ENCODE measurements around the gene SVEP1. TPM values are rescaled to one million over a fixed set of nuclear protein-coding genes. Genes with fewer than 3 reads are reported as not detected.
A peak's percentile ranks its signal among the peaks of the same experiment; 100 is the strongest.

Gene SVEP1
- total RNA-seq (2013), result 0.02 TPM
- polyA plus RNA-seq, result under 1 TPM in 1 of 3 donors, not detected in 2; under 0.01 TPM
- not detected in 2 replicates for polyA minus RNA-seq
- 0.07 to 4.2 (median 0.58) reads per million in 11 experiments for total RNA-seq

DNA sequence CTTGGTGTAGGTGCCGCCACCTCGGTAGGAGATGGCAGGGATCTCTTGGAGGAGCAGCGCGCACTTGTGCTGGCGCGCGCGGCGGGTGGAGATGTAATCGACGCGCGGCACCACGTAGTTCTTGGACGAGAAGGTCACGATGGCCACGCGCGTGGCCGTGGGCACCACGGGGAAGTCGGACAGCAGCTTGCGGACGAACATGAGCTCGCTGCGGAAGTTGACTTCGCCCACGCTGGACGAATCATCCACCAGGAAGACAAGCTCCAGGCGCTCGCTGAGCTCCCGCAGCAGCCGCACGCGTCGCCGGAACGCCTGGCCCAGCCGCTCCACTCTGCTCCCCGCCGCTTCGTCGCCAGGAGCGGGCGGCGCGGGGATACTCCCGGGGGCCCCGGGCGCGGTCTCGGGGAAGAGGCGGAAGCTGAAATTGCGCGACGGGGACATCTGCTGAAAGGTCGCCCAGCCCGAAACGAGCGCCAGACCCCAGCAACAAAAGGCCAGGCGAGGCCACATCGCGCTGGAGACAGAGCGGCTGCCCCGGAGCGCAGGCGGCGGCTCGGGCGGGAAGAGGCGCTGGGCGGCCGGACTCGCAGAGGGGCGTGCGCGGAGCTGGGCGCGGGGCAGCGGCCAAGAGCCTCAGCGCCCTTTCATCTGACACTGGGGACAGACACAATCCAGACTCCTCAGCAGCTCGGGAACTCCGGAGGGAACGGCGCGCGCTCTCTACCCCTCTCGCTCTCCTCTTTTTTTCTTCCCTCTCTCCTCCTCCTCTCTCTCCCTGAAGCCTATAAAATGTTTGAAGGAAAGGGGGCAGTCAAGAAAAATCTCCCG is at the start of gene SVEP1:
TSS of gene SVEP1 (minus strand) at position 708 of the 828 bp plus-strand sequence. CDS start at position 510, 198 bp downstream.
- no peak within 1 kb of the TSS for H3K9ac ChIP-seq (ENCODE audit: insufficient read depth, low read length, poor library complexity, severe bottlenecking)
- H3K27ac ChIP-seq (ENCODE audit: low read depth in 1 of 2, low read length in 2 of 2), result no peak within 1 kb of the TSS
- peaks cover 0 to 17% of the 10 kb centered on the region in 2 donors for H3K9me3 ChIP-seq (replicated peaks in 1 of 2; ENCODE audit: control insufficient read depth in 1 of 2, insufficient read depth in 1 of 2, low read length in 2 of 2)
- peaks cover 57 to 77% (median 62%) of the 10 kb centered on the region in 3 donors for H3K27me3 Mint-ChIP-seq (ENCODE audit: low read depth in 3 of 3)
- H3K9me3 Mint-ChIP-seq, result peaks cover 0 to 6% (median 4%) of the 10 kb centered on the region in 7 donors
- H3K36me3 Mint-ChIP-seq, result peaks cover 0 to 7% of the 10 kb centered on the region in 2 donors
- H3K27ac Mint-ChIP-seq, result peak within 1 kb of the TSS in 2 of 7 donors; percentile 56 to 73
- peak; percentile 23 to 49 (median 46) for DNase-seq
- no peaks in the 10 kb centered on the region for H4K20me1 ChIP-seq (ENCODE audit: insufficient read depth, low read length)
- intact Hi-C loops (cut with micrococcal nuclease), result no loop called here
- peak within 1 kb of the TSS; percentile 71 for H3K4me2 ChIP-seq (replicated peaks; ENCODE audit: extremely low read depth, low read length, poor library complexity, severe bottlenecking)
- no peaks in the 10 kb centered on the region for H3K36me3 ChIP-seq (replicated peaks in 1 of 2; ENCODE audit: control insufficient read depth in 1 of 2, insufficient read depth in 2 of 2, low read length in 2 of 2)
- H3K27me3 ChIP-seq (ENCODE audit: control insufficient read depth in 2 of 2, insufficient read depth in 2 of 2, low read length in 2 of 2), result peaks cover 53 to 73% of the 10 kb centered on the region in 2 donors
- H3K79me2 ChIP-seq (ENCODE audit: insufficient read depth, low read length), result no peaks in the 10 kb centered on the region
- H3K4me3 ChIP-seq (replicated peaks in 1 of 3; ENCODE audit: low read depth in 2 of 3, low read length in 3 of 3), result peak within 1 kb of the TSS; percentile 6 to 62 (median 16)
- peak within 1 kb of the TSS; percentile 65 to 92 for H3K4me3 Mint-ChIP-seq
- peaks cover 12% of the 10 kb centered on the region for H3K4me1 Mint-ChIP-seq
- under 1% methylated on average over 82 of the region's 89 CpGs for WGBS (ENCODE audit: insufficient coverage)
- peaks cover 3 to 12% of the 10 kb centered on the region in 2 donors for H3K4me1 ChIP-seq (ENCODE audit: control insufficient read depth in 1 of 2, insufficient read depth in 2 of 2, low read length in 2 of 2)
- peak within 1 kb of the TSS; percentile 50 for H2AFZ ChIP-seq (ENCODE audit: insufficient read depth, low read depth, low read length, poor library complexity, severe bottlenecking)
- TF ChIP-seq, protein P1, sequence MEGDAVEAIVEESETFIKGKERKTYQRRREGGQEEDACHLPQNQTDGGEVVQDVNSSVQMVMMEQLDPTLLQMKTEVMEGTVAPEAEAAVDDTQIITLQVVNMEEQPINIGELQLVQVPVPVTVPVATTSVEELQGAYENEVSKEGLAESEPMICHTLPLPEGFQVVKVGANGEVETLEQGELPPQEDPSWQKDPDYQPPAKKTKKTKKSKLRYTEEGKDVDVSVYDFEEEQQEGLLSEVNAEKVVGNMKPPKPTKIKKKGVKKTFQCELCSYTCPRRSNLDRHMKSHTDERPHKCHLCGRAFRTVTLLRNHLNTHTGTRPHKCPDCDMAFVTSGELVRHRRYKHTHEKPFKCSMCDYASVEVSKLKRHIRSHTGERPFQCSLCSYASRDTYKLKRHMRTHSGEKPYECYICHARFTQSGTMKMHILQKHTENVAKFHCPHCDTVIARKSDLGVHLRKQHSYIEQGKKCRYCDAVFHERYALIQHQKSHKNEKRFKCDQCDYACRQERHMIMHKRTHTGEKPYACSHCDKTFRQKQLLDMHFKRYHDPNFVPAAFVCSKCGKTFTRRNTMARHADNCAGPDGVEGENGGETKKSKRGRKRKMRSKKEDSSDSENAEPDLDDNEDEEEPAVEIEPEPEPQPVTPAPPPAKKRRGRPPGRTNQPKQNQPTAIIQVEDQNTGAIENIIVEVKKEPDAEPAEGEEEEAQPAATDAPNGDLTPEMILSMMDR (IDR thresholded peaks at IDR 0.05), result no peak

DNA sequence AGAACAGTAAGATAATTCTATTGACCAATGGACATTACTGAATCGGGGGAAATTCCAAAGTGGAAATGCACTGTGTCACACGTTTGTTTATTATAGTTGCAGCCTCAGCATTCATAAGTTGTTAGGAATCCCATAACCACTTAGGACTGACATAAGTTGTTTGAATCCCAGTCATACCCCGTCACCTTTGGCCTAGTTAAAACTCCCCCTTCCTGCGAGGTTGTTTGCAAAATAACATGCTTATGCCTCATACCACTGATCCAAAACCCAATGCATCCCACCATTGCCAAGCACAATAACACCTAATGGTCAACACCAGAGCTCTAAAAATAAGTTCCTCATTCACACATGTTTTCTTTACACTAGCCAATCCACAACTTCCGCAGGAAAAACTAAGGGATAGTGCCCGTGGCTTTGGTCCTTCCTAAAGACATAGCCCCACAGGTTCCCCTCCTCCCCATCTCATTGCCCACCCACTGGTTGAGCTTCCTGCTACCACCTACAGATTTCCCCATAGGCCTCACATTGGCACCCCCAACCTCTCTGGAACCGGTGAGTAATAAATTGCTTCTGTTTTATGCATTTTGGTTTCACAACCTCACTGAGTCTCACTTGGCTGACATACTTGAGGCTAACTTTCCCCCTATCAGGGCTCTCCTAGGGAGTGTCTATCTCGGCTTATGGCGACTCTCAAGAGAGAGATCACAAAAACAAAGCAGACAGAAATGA is 46.7 kb upstream of the SVEP1 start:
- Histone ChIP-seq H3K9me3 (replicated peaks in 1 of 2; ENCODE audit: control insufficient read depth in 1 of 2, insufficient read depth in 1 of 2, low read length in 2 of 2) (no peaks in the 10 kb centered on the region), H3K27ac (ENCODE audit: low read depth in 1 of 2, low read length in 2 of 2) (no peak overlapping the region), H3K36me3 (replicated peaks in 1 of 2; ENCODE audit: control insufficient read depth in 1 of 2, insufficient read depth in 2 of 2, low read length in 2 of 2) (no peaks in the 10 kb centered on the region), H3K4me3 (replicated peaks in 1 of 3; ENCODE audit: low read depth in 2 of 3, low read length in 3 of 3) (no peak overlapping the region), H3K79me2 (ENCODE audit: insufficient read depth, low read length) (no peaks in the 10 kb centered on the region), H3K9ac (ENCODE audit: insufficient read depth, low read length, poor library complexity, severe bottlenecking) (no peak overlapping the region), H2AFZ (ENCODE audit: insufficient read depth, low read depth, low read length, poor library complexity, severe bottlenecking) (no peak overlapping the region), H3K4me1 (ENCODE audit: control insufficient read depth in 1 of 2, insufficient read depth in 2 of 2, low read length in 2 of 2) (no peaks in the 10 kb centered on the region), H4K20me1 (ENCODE audit: insufficient read depth, low read length) (no peaks in the 10 kb centered on the region), H3K27me3 (ENCODE audit: control insufficient read depth in 2 of 2, insufficient read depth in 2 of 2, low read length in 2 of 2) (no peaks in the 10 kb centered on the region), H3K4me2 (replicated peaks; ENCODE audit: extremely low read depth, low read length, poor library complexity, severe bottlenecking) (no peak overlapping the region)
- intact Hi-C loops (cut with micrococcal nuclease), result loop anchor here (10.0 kb wide), 2 partner anchors 201 to 441 kb away; no protein-coding TSS in a partner anchor
- Mint-ChIP-seq H3K9me3 (peaks cover 0 to 8% (median 0%) of the 10 kb centered on the region in 7 donors), H3K4me1 (no peaks in the 10 kb centered on the region), H3K4me3 (no peak overlapping the region), H3K27ac (peak overlapping the region in 1 of 7 donors; percentile 32), H3K36me3 (no peaks in the 10 kb centered on the region), H3K27me3 (ENCODE audit: low read depth in 3 of 3) (peaks cover 0 to 2% (median 0%) of the 10 kb centered on the region in 3 donors)
- peak in 2 of 3 donors; percentile 3 to 7 for DNase-seq
- TF ChIP-seq, protein P1 (IDR thresholded peaks at IDR 0.05), result no peak
- 65% methylated on average over 7 of the region's 9 CpGs for WGBS (ENCODE audit: insufficient coverage)

Data from CD14-positive monocyte (primary cell).